ENCODE measurements around the gene C2orf80.
A peak's percentile ranks its signal among the peaks of the same experiment; 100 is the strongest.

C2orf80 gene

GRCh38 chr2:208210688-208211451, 21.0 kb upstream of the C2orf80 start:
- no peak overlapping the region for H3K4me3 ChIP-seq (ENCODE audit: low read length)
- DNase-seq (ENCODE audit: low read depth) = no peak
- no peak for TF ChIP-seq CTCF (conservative IDR thresholded peaks at IDR 0.05; ENCODE audit: low read length)

GRCh38 chr2:208208335-208209085, 18.7 kb upstream of the C2orf80 start:
- H3K4me3 ChIP-seq (ENCODE audit: low read length) = no peak overlapping the region
- no peak for DNase-seq (ENCODE audit: low read depth)
- no peak for TF ChIP-seq CTCF (conservative IDR thresholded peaks at IDR 0.05; ENCODE audit: low read length)

- TF ChIP-seq CTCF (conservative IDR thresholded peaks at IDR 0.05; ENCODE audit: low read length) = no peak
- H3K4me3 ChIP-seq (ENCODE audit: low read length) = no peak overlapping the region
- no peak for DNase-seq (ENCODE audit: low read depth)
These were observed 17.9 kb upstream of the C2orf80 start for GRCh38 chr2:208207769-208208168.

GRCh38 chr2:208204166-208204565, 14.3 kb upstream of the C2orf80 start:
- no peak for DNase-seq (ENCODE audit: low read depth)
- no peak overlapping the region for H3K4me3 ChIP-seq (ENCODE audit: low read length)
- TF ChIP-seq CTCF (conservative IDR thresholded peaks at IDR 0.05; ENCODE audit: low read length) = no peak

- H3K4me3 ChIP-seq (ENCODE audit: low read length) = no peak overlapping the region
- DNase-seq (ENCODE audit: low read depth) = peak; percentile 8
- TF ChIP-seq CTCF (conservative IDR thresholded peaks at IDR 0.05; ENCODE audit: low read length) = no peak
These were observed 5.7 kb upstream of the C2orf80 start for GRCh38 chr2:208195531-208195930.

GRCh38 chr2:208192611-208193236, 2.9 kb upstream of the C2orf80 start:
- no peak for DNase-seq (ENCODE audit: low read depth)
- no peak overlapping the region for H3K4me3 ChIP-seq (ENCODE audit: low read length)
- no peak for TF ChIP-seq CTCF (conservative IDR thresholded peaks at IDR 0.05; ENCODE audit: low read length)
